Measurements from ENCODE around the gene SMIM30.

The SMIM30 gene

GRCh38 chr7:113085781-113086390 lies 32.5 kb downstream of the SMIM30 start:
- Histone ChIP-seq H3K36me3 (ENCODE audit: control insufficient read depth, insufficient read depth, low read length) (no peaks in the 10 kb centered on the region), H3K4me3 (ENCODE audit: insufficient read depth, low read depth, low read length) (no peak overlapping the region), H3K9me3 (ENCODE audit: control insufficient read depth, low read length) (no peaks in the 10 kb centered on the region), H3K27me3 (ENCODE audit: control insufficient read depth, insufficient read depth, low read length, poor library complexity, severe bottlenecking) (peaks cover 7% of the 10 kb centered on the region), H3K4me1 (ENCODE audit: control insufficient read depth, insufficient read depth, low read length) (peaks cover 18% of the 10 kb centered on the region), H3K27ac (ENCODE audit: insufficient read depth, low read depth, low read length, poor library complexity, severe bottlenecking) (no peak overlapping the region)
- 73 to 77% methylated on average over 15 of the region's 16 CpGs for WGBS, 2 experiments

GRCh38 chr7:113084496-113085172 lies 33.7 kb downstream of the SMIM30 start:
- Histone ChIP-seq H3K9me3 (ENCODE audit: control insufficient read depth, low read length) (no peaks in the 10 kb centered on the region), H3K36me3 (ENCODE audit: control insufficient read depth, insufficient read depth, low read length) (no peaks in the 10 kb centered on the region), H3K4me3 (ENCODE audit: insufficient read depth, low read depth, low read length) (no peak overlapping the region), H3K27me3 (ENCODE audit: control insufficient read depth, insufficient read depth, low read length, poor library complexity, severe bottlenecking) (peaks cover 15% of the 10 kb centered on the region), H3K4me1 (ENCODE audit: control insufficient read depth, insufficient read depth, low read length) (peaks cover 18% of the 10 kb centered on the region), H3K27ac (ENCODE audit: insufficient read depth, low read depth, low read length, poor library complexity, severe bottlenecking) (no peak overlapping the region)
- WGBS, 2 experiments, result 84 to 87% methylated on average over 3 to 4 of the region's 4 CpGs

GRCh38 chr7:113083816-113084495 lies 34.4 kb downstream of the SMIM30 start:
- H3K27me3 ChIP-seq (ENCODE audit: control insufficient read depth, insufficient read depth, low read length, poor library complexity, severe bottlenecking), result peaks cover 20% of the 10 kb centered on the region
- no peak overlapping the region for H3K27ac ChIP-seq (ENCODE audit: insufficient read depth, low read depth, low read length, poor library complexity, severe bottlenecking)
- no peaks in the 10 kb centered on the region for H3K9me3 ChIP-seq (ENCODE audit: control insufficient read depth, low read length)
- no peaks in the 10 kb centered on the region for H3K36me3 ChIP-seq (ENCODE audit: control insufficient read depth, insufficient read depth, low read length)
- 87 to 90% methylated on average over 10 of the region's 10 CpGs for WGBS, 2 experiments
- no peak overlapping the region for H3K4me3 ChIP-seq (ENCODE audit: insufficient read depth, low read depth, low read length)
- H3K4me1 ChIP-seq (ENCODE audit: control insufficient read depth, insufficient read depth, low read length), result peaks cover 18% of the 10 kb centered on the region

GRCh38 chr7:113083132-113083815 lies 35.1 kb downstream of the SMIM30 start:
- Histone ChIP-seq H3K27ac (ENCODE audit: insufficient read depth, low read depth, low read length, poor library complexity, severe bottlenecking) (no peak overlapping the region), H3K4me1 (ENCODE audit: control insufficient read depth, insufficient read depth, low read length) (peaks cover 18% of the 10 kb centered on the region), H3K27me3 (ENCODE audit: control insufficient read depth, insufficient read depth, low read length, poor library complexity, severe bottlenecking) (peaks cover 26% of the 10 kb centered on the region), H3K36me3 (ENCODE audit: control insufficient read depth, insufficient read depth, low read length) (no peaks in the 10 kb centered on the region), H3K9me3 (ENCODE audit: control insufficient read depth, low read length) (no peaks in the 10 kb centered on the region), H3K4me3 (ENCODE audit: insufficient read depth, low read depth, low read length) (no peak overlapping the region)
- WGBS, 2 experiments, result 11 to 23% methylated on average over 1 of the region's 1 CpG

GRCh38 chr7:113078331-113078730 lies 40.0 kb downstream of the SMIM30 start:
- Histone ChIP-seq H3K36me3 (ENCODE audit: control insufficient read depth, insufficient read depth, low read length) (no peaks in the 10 kb centered on the region), H3K27ac (ENCODE audit: insufficient read depth, low read depth, low read length, poor library complexity, severe bottlenecking) (no peak overlapping the region), H3K4me3 (ENCODE audit: insufficient read depth, low read depth, low read length) (no peak overlapping the region), H3K4me1 (ENCODE audit: control insufficient read depth, insufficient read depth, low read length) (peaks cover 3% of the 10 kb centered on the region), H3K9me3 (ENCODE audit: control insufficient read depth, low read length) (no peaks in the 10 kb centered on the region), H3K27me3 (ENCODE audit: control insufficient read depth, insufficient read depth, low read length, poor library complexity, severe bottlenecking) (peaks cover 67% of the 10 kb centered on the region)
- WGBS, 2 experiments, result 28 to 67% methylated on average over 2 of the region's 2 CpGs

- Histone ChIP-seq H3K27ac (ENCODE audit: insufficient read depth, low read depth, low read length, poor library complexity, severe bottlenecking) (no peak overlapping the region), H3K4me3 (ENCODE audit: insufficient read depth, low read depth, low read length) (no peak overlapping the region), H3K9me3 (ENCODE audit: control insufficient read depth, low read length) (no peaks in the 10 kb centered on the region), H3K36me3 (ENCODE audit: control insufficient read depth, insufficient read depth, low read length) (no peaks in the 10 kb centered on the region), H3K4me1 (ENCODE audit: control insufficient read depth, insufficient read depth, low read length) (no peaks in the 10 kb centered on the region), H3K27me3 (ENCODE audit: control insufficient read depth, insufficient read depth, low read length, poor library complexity, severe bottlenecking) (peaks cover 67% of the 10 kb centered on the region)
- 18 to 40% methylated on average over 1 of the region's 3 CpGs for WGBS, 2 experiments
Observed at GRCh38 chr7:113076703-113077102, 41.7 kb downstream of the SMIM30 start.

- 7% methylated on average over 1 of the region's 1 CpG; no CpG with 5 or more reads in 1 of the 2 experiments for WGBS, 2 experiments
- H3K27ac ChIP-seq (ENCODE audit: insufficient read depth, low read depth, low read length, poor library complexity, severe bottlenecking), result no peak overlapping the region
- no peaks in the 10 kb centered on the region for H3K9me3 ChIP-seq (ENCODE audit: control insufficient read depth, low read length)
- no peak overlapping the region for H3K4me3 ChIP-seq (ENCODE audit: insufficient read depth, low read depth, low read length)
- H3K36me3 ChIP-seq (ENCODE audit: control insufficient read depth, insufficient read depth, low read length), result no peaks in the 10 kb centered on the region
- no peaks in the 10 kb centered on the region for H3K4me1 ChIP-seq (ENCODE audit: control insufficient read depth, insufficient read depth, low read length)
- H3K27me3 ChIP-seq (ENCODE audit: control insufficient read depth, insufficient read depth, low read length, poor library complexity, severe bottlenecking), result peaks cover 24% of the 10 kb centered on the region
Observed at GRCh38 chr7:113071465-113071864, 46.9 kb downstream of the SMIM30 start.

Data from ectodermal cell (in vitro differentiated cells).